Measurements from ENCODE around the gene OPTC.

DNA sequence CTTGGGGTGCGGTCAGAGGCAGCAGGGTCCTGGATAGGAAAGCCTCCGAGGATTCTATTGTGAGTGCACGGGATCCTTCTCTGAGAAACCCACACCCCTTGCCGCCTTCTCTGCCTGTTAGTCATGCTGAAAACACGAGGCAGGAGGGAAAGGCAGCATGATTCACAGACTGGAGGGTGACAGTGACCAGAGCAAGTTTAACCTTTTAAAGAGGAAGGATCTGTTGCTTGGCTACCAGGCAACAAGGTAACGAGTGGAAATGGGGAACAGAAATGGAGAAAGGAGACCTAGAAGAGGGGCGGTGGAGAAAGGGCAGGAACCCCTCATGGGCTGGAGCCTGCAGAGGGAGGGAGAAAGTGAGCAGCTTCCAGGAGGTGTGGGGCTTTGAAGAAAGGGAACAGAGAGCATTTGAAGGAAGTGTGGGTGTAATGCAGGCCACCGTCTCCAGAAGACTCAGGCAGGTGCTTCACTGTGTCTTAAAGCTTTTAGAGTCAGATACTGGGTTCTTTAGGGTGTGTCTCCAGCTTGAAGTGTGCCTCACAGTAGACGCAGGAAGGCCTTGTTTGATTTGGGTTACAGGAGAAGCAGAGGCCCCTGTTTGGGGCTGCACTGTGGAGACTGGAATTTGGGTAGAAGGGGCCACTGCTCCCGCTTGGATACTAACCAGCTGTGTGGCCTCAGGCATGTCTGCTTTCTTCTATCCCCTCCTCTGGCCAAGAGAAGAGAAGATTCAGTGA is 19.1 kb downstream of the OPTC start:
- TF ChIP-seq POLR2A (IDR thresholded peaks at IDR 0.05): peak in 1 of 2 donors; percentile 44
- TF ChIP-seq, protein P1, sequence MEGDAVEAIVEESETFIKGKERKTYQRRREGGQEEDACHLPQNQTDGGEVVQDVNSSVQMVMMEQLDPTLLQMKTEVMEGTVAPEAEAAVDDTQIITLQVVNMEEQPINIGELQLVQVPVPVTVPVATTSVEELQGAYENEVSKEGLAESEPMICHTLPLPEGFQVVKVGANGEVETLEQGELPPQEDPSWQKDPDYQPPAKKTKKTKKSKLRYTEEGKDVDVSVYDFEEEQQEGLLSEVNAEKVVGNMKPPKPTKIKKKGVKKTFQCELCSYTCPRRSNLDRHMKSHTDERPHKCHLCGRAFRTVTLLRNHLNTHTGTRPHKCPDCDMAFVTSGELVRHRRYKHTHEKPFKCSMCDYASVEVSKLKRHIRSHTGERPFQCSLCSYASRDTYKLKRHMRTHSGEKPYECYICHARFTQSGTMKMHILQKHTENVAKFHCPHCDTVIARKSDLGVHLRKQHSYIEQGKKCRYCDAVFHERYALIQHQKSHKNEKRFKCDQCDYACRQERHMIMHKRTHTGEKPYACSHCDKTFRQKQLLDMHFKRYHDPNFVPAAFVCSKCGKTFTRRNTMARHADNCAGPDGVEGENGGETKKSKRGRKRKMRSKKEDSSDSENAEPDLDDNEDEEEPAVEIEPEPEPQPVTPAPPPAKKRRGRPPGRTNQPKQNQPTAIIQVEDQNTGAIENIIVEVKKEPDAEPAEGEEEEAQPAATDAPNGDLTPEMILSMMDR (IDR thresholded peaks at IDR 0.05): no peak
